SJCRH30 (cell line): Measurements from ENCODE around the gene ARHGAP18. TPM values are rescaled to one million over a fixed set of nuclear protein-coding genes. Genes with fewer than 3 reads are reported as not detected.

Experiments
- DNase-seq, 2 experiments: peaks; one replicate each; pipeline ENCODE4 v3.0.0-alpha.2; 2015 to 2020
- H3K27ac ChIP-seq: fragments of 250-450 bp; sonication (Bioruptor Pico); 2 replicates; pipeline ENCODE4 v1.5.1; 2020; ENCODE audit warnings: mild to moderate bottlenecking, moderate library complexity
- H3K27me3 ChIP-seq: fragments of 250-450 bp; sonication (Bioruptor Pico); 2 replicates; pipeline ENCODE4 v1.5.1; 2020; ENCODE audit warnings: mild to moderate bottlenecking, moderate library complexity
- H3K36me3 ChIP-seq: fragments of 250-450 bp; sonication (Bioruptor Pico); 2 replicates; pipeline ENCODE4 v1.5.1; 2020; ENCODE audit warnings: mild to moderate bottlenecking, moderate library complexity
- H3K4me1 ChIP-seq: fragments of 250-450 bp; sonication (Bioruptor Pico); 2 replicates; pipeline ENCODE4 v1.5.1; 2020; ENCODE audit warnings: mild to moderate bottlenecking, moderate library complexity
- H3K4me3 ChIP-seq: fragments of 250-450 bp; sonication (Bioruptor Pico); 2 replicates; pipeline ENCODE4 v1.5.1; 2020; ENCODE audit warnings: mild to moderate bottlenecking, moderate library complexity
- H3K9me3 ChIP-seq: fragments of 250-450 bp; sonication (Bioruptor Pico); replicated peaks from 2 replicates; pipeline ENCODE4 v1.5.1; 2020; ENCODE audit warnings: mild to moderate bottlenecking, moderate library complexity
- total RNA-seq: library from RNA; depleted of rRNA; stranded (reverse); fragments of >200 nt; shearing (Covaris generic); gene quantifications from 2 replicates; pipeline ENCODE4 v1.2.3, GENCODE V29; 2014

Gene ARHGAP18
- total RNA-seq, 1 experiment from 2014 or later: 14.6 TPM

DNA sequence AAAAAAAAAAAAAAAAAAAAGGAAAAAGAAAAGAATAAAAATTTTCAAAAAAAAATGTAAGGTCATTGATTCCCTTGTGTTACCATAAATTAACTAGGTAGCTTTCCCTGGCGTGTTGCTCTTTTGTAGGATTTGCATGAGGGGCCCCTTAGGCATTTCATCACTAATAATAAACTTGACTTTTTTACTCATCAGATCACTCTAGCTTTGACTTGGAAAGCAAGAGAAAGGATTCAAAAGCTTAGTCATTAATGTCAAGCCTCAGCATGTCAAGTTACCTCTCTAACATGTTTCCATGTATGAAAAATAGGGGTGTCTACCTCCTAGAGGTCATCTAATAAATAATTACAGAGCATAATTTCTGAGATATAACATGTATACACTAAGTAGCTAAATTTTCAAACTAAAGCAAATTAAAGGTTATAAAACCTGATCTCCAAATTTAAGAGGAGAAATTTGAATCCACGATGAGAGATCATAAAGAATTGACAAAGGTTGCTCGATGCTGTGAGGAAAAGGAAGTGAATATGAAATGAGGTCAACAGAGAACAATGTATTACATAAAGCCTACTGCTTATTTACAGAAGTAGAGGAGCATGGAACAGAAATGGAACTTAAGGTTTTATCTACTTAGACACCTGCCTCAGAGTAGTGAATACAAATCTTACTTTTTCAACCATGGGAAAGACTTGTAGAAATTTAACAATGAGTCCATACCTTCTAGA is 86.8 kb downstream of the ARHGAP18 start:
- H3K27ac ChIP-seq: no peak overlapping the region
- H3K9me3 ChIP-seq: no peaks in the 10 kb centered on the region
- no peak overlapping the region for H3K4me3 ChIP-seq
- DNase-seq: no peak
- 0 out of 2 replicates have a peak, but pooled peaks cover 2% of the 10 kb centered on the region for H3K36me3 ChIP-seq
- no peaks in the 10 kb centered on the region; the same call in 1 of the 2 replicates for H3K4me1 ChIP-seq
- H3K27me3 ChIP-seq: no peaks in the 10 kb centered on the region

DNA sequence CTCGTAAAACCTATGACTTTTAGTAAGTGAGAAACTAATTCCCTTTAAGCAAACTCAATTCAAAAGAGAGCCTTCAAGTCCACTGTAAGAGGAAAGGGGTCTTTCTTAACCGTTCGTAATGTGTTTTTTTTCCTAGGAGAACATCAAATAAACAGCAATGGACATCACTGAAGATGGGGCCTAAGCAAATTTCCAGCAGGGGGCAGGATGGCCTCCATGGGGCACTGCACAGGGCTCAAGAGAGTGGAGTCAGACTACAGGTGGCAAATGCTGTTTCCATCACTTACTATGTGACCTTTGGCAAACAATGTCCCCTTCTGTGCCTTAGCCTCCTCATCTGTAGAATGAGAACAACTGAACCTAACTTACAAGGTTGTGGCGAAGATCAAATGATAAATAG is 88.7 kb downstream of the ARHGAP18 start:
- H3K36me3 ChIP-seq: 0 out of 2 replicates have a peak, but pooled peaks cover 2% of the 10 kb centered on the region
- no peaks in the 10 kb centered on the region; the same call in 1 of the 2 replicates for H3K4me1 ChIP-seq
- DNase-seq: peak; percentile 15 to 42
- H3K27ac ChIP-seq: no peak overlapping the region
- H3K27me3 ChIP-seq: no peaks in the 10 kb centered on the region
- H3K4me3 ChIP-seq: no peak overlapping the region
- no peaks in the 10 kb centered on the region for H3K9me3 ChIP-seq

DNA sequence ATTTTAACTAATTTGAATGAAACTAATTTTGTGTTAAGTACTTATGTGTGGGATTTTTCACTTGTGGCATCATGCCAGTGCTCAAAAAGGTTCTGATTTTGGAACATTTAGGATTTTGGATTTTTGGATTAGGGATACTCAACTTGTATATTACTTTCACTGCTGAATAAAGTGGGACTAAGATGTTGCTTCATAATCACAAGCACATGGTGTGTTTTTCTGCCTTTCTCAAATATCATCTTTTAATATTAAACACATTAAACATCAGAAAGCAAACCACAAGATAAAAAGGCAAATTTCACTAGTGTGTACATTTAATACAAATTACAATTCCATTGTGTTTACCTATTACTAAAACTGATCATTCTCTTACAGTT is 89.8 kb downstream of the ARHGAP18 start:
- Histone ChIP-seq H3K9me3 (no peaks in the 10 kb centered on the region), H3K27me3 (no peaks in the 10 kb centered on the region), H3K4me1 (no peaks in the 10 kb centered on the region; the same call in 1 of the 2 replicates), H3K4me3 (no peak overlapping the region), H3K27ac (no peak overlapping the region), H3K36me3 (0 out of 2 replicates have a peak, but pooled peaks cover 2% of the 10 kb centered on the region)
- no peak for DNase-seq

DNA sequence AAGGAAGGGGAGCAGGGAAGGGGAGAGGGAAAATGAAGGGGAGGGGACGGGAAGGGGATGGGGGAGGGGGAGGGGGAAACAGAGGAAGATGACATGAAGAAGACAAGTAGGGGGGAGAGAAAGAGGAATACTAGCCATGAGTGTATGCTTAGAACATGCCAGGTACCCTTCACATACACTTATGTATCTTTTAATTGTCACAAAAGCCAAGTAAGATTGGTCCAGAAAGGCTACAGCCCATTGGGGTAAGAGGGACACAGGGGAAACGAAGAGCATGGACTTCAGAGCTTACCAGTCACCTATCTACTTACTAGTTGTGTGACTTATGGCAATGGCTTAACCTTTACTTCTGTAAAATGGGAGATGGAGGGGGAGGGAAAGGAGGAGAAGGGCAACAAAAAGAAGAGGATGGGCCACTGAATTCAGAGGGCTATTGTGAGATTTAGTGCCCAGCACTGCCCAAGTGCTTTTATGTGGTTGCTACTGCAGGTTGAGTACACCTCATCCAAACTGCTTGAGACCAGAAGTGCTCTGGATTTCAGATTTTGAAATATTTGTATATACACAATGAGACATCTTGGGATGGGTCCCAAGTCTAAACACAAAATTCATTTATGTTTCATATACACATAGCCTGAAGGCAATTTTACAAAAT is 90.3 kb downstream of the ARHGAP18 start:
- H3K4me1 ChIP-seq: no peaks in the 10 kb centered on the region; the same call in 1 of the 2 replicates
- H3K27ac ChIP-seq: no peak overlapping the region
- H3K36me3 ChIP-seq: 0 out of 2 replicates have a peak, but pooled peaks cover 2% of the 10 kb centered on the region
- no peak for DNase-seq
- no peaks in the 10 kb centered on the region for H3K9me3 ChIP-seq
- H3K4me3 ChIP-seq: no peak overlapping the region
- no peaks in the 10 kb centered on the region for H3K27me3 ChIP-seq

DNA sequence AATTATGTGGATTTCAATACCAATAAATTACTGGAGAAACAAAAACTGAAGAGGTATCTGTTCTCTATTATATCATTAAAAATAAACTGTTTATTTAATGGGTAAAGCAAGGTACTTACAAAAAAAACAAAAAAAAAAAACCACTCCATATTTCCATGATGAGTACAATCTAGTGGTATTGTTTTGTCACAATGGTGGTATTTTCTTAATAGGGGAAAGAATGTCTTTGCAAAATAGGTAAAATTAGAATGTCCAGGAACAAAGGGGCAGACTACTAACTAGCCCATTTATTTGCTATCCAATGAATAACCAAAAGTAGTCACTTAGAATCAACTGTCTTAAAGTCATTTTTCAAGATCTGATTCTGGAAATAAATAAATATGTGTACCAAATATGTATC is 92.0 kb downstream of the ARHGAP18 start:
- Histone ChIP-seq H3K27me3 (no peaks in the 10 kb centered on the region), H3K27ac (no peak overlapping the region), H3K9me3 (no peaks in the 10 kb centered on the region), H3K4me1 (no peaks in the 10 kb centered on the region; the same call in 1 of the 2 replicates), H3K4me3 (no peak overlapping the region), H3K36me3 (0 out of 2 replicates have a peak, but pooled peaks cover 2% of the 10 kb centered on the region)
- no peak for DNase-seq

DNA sequence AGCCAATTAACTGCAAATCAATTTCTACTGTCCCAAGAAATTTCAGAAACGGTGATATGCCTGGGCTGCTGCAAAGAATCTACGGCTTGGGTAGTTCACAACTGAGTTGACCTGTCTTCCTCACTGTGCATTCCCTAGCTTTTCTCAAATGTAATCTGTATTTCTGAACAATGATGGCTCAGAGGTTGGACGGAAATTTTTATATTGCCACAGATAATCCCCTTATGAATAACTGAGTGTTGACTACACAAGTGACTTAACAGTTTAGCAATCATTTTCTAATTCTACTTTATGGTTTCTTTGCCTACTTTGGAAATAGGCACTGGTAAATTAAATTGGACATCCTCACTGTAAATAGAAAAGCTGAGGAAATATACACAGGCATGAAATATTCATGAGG is 94.5 kb downstream of the ARHGAP18 start:
- H3K27ac ChIP-seq: no peak overlapping the region
- no peaks in the 10 kb centered on the region for H3K4me1 ChIP-seq
- no peaks in the 10 kb centered on the region for H3K36me3 ChIP-seq
- H3K4me3 ChIP-seq: no peak overlapping the region
- H3K27me3 ChIP-seq: no peaks in the 10 kb centered on the region
- no peak for DNase-seq
- H3K9me3 ChIP-seq: no peaks in the 10 kb centered on the region

DNA sequence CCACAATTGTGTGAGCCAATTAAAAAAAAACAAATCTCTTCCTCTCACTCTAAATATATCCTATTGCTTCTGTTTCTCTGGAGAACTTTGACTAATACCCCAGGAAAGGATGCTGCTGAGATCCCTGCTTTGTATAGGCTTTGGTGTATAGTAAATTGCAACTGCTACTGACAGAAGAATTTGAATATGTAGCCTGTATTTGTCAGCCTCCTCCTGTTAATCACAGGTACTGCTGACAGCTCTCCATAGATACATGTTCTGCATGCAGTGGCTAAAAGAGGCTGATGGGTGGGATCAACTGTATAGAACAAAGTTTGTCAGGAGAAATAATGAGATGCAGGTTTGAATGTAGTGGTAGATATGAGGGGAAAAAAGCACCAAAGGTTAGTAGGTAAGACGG is 95.0 kb downstream of the ARHGAP18 start:
- H3K9me3 ChIP-seq: no peaks in the 10 kb centered on the region
- H3K27ac ChIP-seq: no peak overlapping the region
- DNase-seq: no peak
- no peaks in the 10 kb centered on the region for H3K4me1 ChIP-seq
- no peaks in the 10 kb centered on the region for H3K36me3 ChIP-seq
- no peaks in the 10 kb centered on the region for H3K27me3 ChIP-seq
- H3K4me3 ChIP-seq: no peak overlapping the region

DNA sequence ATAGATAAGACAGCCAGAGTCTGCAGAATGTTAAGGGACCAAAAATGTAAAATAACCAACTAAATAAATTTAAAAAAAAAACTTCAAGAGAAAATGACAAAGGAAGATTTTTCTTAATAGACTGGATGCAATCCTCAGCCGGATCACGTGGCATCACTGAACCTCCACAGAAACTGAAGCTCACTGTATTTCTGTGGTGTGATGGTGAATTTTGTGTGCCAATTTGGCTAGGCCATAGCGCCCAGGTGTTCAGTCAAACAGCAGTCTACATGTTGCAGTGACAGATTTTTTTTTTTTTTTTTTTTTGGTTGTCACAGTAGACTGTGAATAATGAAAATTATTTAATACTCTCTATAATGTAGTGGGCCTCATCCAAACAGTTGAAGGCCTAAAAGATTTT is 95.5 kb downstream of the ARHGAP18 start:
- Histone ChIP-seq H3K27me3 (no peaks in the 10 kb centered on the region), H3K9me3 (no peaks in the 10 kb centered on the region), H3K36me3 (no peaks in the 10 kb centered on the region), H3K4me3 (no peak overlapping the region), H3K27ac (no peak overlapping the region), H3K4me1 (peaks cover 4% of the 10 kb centered on the region)
- no peak for DNase-seq

DNA sequence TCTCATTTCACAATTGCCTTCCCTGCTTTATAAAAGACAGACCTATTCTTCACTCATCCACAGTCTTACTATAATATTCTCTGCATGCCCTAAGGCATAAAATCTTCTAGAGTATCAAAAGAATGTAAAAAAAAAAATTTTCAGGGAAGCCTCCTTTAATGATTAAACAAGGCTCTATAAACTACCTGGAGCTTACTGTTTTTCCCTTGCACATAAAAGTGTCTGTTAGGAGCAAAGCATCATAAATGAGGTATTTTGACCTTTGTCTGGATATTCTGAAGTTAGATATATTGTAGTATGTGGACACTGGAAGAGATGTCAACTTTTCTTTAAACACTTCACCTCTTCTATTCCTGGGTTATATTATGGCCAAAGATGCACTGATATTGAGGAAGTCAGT is 97.5 kb downstream of the ARHGAP18 start:
- H3K4me1 ChIP-seq: peaks cover 15% of the 10 kb centered on the region
- no peaks in the 10 kb centered on the region for H3K36me3 ChIP-seq
- no peak for DNase-seq
- no peak overlapping the region for H3K4me3 ChIP-seq
- H3K9me3 ChIP-seq: no peaks in the 10 kb centered on the region
- no peaks in the 10 kb centered on the region for H3K27me3 ChIP-seq
- no peak overlapping the region for H3K27ac ChIP-seq

DNA sequence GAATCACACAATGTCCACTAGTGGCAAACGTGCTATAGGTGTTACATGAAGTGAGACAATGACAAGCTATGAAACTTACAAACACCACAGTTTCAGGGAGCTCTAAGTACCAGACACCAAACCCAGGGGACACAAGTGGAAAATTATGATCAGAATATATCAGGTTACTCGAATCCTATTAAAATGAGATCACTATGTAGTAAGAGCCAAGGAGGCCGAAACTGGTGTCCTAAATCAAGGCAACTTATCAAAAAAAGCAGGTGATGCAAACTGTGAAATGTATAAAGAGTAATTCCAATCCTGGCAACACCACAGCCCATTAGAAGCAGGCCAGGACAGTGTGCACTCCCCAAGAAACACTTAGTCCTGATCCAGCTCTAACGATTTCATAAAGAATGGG is 100.3 kb downstream of the ARHGAP18 start:
- Histone ChIP-seq H3K27me3 (no peaks in the 10 kb centered on the region), H3K36me3 (no peaks in the 10 kb centered on the region; the same call in 1 of the 2 replicates), H3K9me3 (no peaks in the 10 kb centered on the region), H3K4me3 (no peak overlapping the region), H3K27ac (peak overlapping the region; percentile 17; the same call in 1 of the 2 replicates), H3K4me1 (peaks cover 15% of the 10 kb centered on the region)
- DNase-seq: peak in 1 of 2 experiments; percentile 18

DNA sequence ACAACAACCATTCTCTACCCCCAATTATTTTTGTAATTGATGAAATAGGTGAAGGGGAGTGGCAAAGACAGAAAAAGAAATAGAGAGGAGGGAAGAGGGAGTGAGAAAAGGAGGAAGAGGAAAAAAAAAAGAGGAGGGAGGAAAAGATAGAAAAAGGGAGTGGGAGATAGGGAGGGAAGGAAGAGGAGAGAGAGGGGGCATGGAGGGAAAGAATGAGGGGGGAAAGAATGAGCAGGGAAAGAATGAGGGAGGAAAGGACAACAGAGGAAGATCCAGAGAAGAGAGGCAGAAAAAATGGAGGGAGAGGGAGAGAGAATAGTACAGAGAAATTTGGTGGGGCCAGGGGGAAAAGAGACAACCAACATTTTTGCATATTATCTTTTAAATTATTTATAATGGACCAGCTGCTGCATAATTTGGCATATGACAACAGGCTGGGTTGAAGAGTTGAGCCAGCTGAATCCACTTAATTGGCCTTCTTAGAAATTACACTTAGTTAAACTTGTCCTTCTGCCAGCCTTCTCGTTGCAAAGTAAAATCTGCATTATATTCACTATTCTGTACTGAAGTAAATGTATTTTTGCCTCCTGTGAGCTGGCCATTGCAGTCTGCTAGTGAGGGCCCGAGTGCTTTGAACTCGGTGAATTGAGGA is 101.0 kb downstream of the ARHGAP18 start:
- peak; percentile 13 to 56 for DNase-seq
- Histone ChIP-seq H3K27ac (peak overlapping the region; percentile 17; the same call in 1 of the 2 replicates), H3K36me3 (no peaks in the 10 kb centered on the region; the same call in 1 of the 2 replicates), H3K9me3 (no peaks in the 10 kb centered on the region), H3K27me3 (no peaks in the 10 kb centered on the region), H3K4me1 (peaks cover 15% of the 10 kb centered on the region), H3K4me3 (no peak overlapping the region)

DNA sequence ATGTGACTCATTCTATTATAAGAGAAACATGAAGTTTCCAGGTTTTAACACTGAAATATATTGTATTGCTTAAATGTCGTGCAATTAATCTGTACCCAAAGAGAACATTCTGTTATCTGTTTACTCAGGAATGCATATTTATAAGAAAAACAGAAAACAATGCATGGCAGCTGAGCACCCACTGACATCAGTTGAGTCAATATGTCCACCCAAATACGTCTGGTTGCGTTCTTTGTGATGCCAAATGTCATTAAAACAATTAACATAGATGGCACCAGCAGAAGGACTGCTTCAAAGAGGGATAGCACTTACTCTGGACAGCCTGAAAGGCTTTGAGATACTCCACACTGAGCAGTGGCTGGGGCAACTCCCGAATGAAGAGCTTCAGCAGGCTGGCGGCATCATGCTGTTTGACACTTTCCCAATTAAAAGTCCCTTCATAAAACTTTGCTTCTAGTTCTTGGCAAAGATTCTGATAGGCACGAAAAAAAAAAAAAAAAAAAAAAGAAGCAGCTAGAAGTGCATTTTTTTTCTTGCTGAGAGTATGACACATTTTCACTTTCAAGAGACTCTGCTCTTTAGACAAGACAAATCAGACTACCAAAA is 102.3 kb downstream of the ARHGAP18 start:
- Histone ChIP-seq H3K9me3 (no peaks in the 10 kb centered on the region), H3K4me1 (peaks cover 15% of the 10 kb centered on the region), H3K27ac (no peak overlapping the region), H3K36me3 (no peaks in the 10 kb centered on the region; the same call in 1 of the 2 replicates), H3K4me3 (no peak overlapping the region), H3K27me3 (no peaks in the 10 kb centered on the region)
- DNase-seq: no peak

DNA sequence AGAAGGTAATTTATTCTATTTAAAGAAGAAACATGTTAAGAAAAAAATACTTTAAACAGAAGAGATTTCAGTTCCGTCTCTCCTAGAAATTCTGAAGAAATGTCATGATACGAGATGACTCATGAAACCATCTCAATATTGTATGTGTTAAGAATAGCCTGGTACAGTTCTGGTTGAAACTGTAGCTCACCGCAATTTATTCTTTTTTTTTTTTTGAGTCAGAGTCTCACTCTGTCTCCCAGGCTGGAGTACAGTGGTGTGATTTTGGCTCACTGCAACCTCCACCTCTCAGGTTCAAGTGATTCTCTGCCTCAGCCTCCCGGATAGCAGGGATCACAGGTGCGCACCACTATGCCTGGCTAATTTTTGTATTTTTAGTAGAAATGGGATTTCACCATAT is 103.3 kb downstream of the ARHGAP18 start:
- H3K27me3 ChIP-seq: no peaks in the 10 kb centered on the region
- H3K4me3 ChIP-seq: no peak overlapping the region
- H3K36me3 ChIP-seq: no peaks in the 10 kb centered on the region; the same call in 1 of the 2 replicates
- H3K9me3 ChIP-seq: no peaks in the 10 kb centered on the region
- no peak for DNase-seq
- H3K27ac ChIP-seq: no peak overlapping the region
- peaks cover 15% of the 10 kb centered on the region for H3K4me1 ChIP-seq

DNA sequence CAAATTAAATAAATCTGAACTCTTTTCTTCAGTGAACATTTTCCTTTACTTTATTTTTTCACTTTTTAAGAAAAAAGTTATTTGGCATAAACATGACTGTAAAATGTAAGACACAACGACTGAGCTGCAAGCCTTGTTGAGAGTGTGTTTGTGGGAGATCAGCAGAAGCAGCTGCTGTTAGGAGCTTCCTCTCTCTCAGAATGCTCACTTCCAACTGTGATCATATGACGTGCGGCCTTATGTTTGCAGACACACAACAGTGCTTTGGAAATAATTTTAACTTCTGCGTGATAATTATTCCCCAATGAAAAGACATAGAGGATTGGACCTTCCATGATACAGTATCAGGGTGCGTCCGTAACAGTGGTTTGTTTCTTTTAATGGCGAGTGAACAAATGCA is 104.0 kb downstream of the ARHGAP18 start:
- no peaks in the 10 kb centered on the region for H3K9me3 ChIP-seq
- no peak overlapping the region for H3K4me3 ChIP-seq
- DNase-seq: no peak
- H3K27me3 ChIP-seq: no peaks in the 10 kb centered on the region
- no peaks in the 10 kb centered on the region; the same call in 1 of the 2 replicates for H3K36me3 ChIP-seq
- H3K4me1 ChIP-seq: peaks cover 15% of the 10 kb centered on the region
- no peak overlapping the region for H3K27ac ChIP-seq
